ENCODE data around the gene KRTAP19-2.

DNA sequence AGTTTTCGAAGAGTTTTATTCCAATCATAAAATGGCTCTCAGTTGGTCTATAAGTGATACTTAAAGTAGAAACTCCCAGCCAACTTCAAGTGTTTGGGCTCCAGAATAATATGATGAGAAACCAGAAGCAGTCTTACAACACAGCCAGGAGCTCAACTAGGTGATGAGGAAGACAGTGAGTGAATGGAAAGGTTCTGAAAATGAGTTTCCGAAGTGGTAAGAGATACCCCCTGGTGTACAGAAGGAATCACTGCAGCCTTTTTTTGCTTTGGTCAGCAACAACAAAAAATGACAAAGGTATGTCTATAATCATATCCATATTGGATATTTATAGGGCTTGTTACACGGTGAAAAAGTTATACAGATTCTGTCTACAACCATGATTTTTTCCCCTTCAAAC, 23.5 kb downstream of the KRTAP19-2 start:
- no peak for TF ChIP-seq EP300 (IDR thresholded peaks at IDR 0.05)
- TF ChIP-seq, protein P1, sequence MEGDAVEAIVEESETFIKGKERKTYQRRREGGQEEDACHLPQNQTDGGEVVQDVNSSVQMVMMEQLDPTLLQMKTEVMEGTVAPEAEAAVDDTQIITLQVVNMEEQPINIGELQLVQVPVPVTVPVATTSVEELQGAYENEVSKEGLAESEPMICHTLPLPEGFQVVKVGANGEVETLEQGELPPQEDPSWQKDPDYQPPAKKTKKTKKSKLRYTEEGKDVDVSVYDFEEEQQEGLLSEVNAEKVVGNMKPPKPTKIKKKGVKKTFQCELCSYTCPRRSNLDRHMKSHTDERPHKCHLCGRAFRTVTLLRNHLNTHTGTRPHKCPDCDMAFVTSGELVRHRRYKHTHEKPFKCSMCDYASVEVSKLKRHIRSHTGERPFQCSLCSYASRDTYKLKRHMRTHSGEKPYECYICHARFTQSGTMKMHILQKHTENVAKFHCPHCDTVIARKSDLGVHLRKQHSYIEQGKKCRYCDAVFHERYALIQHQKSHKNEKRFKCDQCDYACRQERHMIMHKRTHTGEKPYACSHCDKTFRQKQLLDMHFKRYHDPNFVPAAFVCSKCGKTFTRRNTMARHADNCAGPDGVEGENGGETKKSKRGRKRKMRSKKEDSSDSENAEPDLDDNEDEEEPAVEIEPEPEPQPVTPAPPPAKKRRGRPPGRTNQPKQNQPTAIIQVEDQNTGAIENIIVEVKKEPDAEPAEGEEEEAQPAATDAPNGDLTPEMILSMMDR (IDR thresholded peaks at IDR 0.05), result no peak
- TF ChIP-seq EHMT2 (IDR thresholded peaks at IDR 0.05; ENCODE audit: low read depth), result no peak
- TF ChIP-seq HOXB5 (CRISPR knock-in tag; IDR thresholded peaks at IDR 0.05), result no peak
- TF ChIP-seq, protein P2, sequence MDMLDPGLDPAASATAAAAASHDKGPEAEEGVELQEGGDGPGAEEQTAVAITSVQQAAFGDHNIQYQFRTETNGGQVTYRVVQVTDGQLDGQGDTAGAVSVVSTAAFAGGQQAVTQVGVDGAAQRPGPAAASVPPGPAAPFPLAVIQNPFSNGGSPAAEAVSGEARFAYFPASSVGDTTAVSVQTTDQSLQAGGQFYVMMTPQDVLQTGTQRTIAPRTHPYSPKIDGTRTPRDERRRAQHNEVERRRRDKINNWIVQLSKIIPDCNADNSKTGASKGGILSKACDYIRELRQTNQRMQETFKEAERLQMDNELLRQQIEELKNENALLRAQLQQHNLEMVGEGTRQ (IDR thresholded peaks at IDR 0.05), result no peak
- no peak for TF ChIP-seq CBX8 (IDR thresholded peaks at IDR 0.05)
